H1 (cell line): Measurements from ENCODE around the gene NCSTN. TPM values are rescaled to one million over a fixed set of nuclear protein-coding genes. Genes with fewer than 3 reads are reported as not detected.

Experiments
- CTCF ChIA-PET: fragments of 300-600 bp; sonication (Branson Sonifier 250); formaldehyde crosslinking; loops from one replicate; lab custom pipeline; 2021; ENCODE audit not compliant: partially characterized antibody; lab: Charles Lee
- POLR2A ChIA-PET: fragments of 300-600 bp; sonication (Branson Sonifier 250); formaldehyde crosslinking; loops from one replicate; lab custom pipeline; 2021; ENCODE audit warnings: inconsistent platforms; ENCODE audit not compliant: partially characterized antibody; lab: Charles Lee
- DNase-seq, 2 experiments: peaks; one replicate each; pipeline versions ENCODE4 v3.0.0 to v3.0.0-alpha.2; 2010 to 2022; ENCODE audit warnings: low spot score in 2 of 2, low read depth in 1 of 2, mixed read lengths in 1 of 2
- FAIRE-seq: peaks from 2 replicates; lab custom pipeline; 2011; peaks lifted over from hg19 to GRCh38; lab: Jason Lieb, UNC
- H2AFZ ChIP-seq: 2 replicates; pipeline ENCODE4 v1.8.1; 2012; ENCODE audit warnings: low read length, inconsistent platforms
- H2AK5ac ChIP-seq: 2 replicates; pipeline ENCODE4 v1.6.1; 2013; ENCODE audit warnings: low read depth, low read length
- H2BK120ac ChIP-seq: replicated peaks from 2 replicates; pipeline ENCODE3; 2013; ENCODE audit warnings: low read depth, low read length, inconsistent platforms
- H2BK12ac ChIP-seq: 2 replicates; pipeline ENCODE4 v1.6.1; 2013; ENCODE audit warnings: low read depth, low read length
- H2BK15ac ChIP-seq: 2 replicates; pipeline ENCODE4 v1.6.1; 2013; ENCODE audit warnings: low read length
- H2BK20ac ChIP-seq: 2 replicates; pipeline ENCODE4 v1.6.1; 2013; ENCODE audit warnings: low read length
- H2BK5ac ChIP-seq: 2 replicates; pipeline ENCODE4 v1.6.1; 2013; ENCODE audit warnings: low read depth, low read length
- H3K14ac ChIP-seq: 2 replicates; pipeline ENCODE4 v1.6.1; 2013; ENCODE audit warnings: inconsistent platforms; ENCODE audit not compliant: insufficient read length
- H3K18ac ChIP-seq: 2 replicates; pipeline ENCODE4 v1.6.1; 2013; ENCODE audit warnings: low read length; ENCODE audit errors: extremely low read depth
- H3K23ac ChIP-seq: 2 replicates; pipeline ENCODE4 v1.6.1; 2013; ENCODE audit warnings: inconsistent platforms; ENCODE audit not compliant: insufficient read length
- H3K23me2 ChIP-seq: 2 replicates; pipeline ENCODE4 v1.6.1; 2013; ENCODE audit warnings: low read depth, low read length
- H3K27ac ChIP-seq: 2 replicates; pipeline ENCODE4 v1.6.1; 2011; ENCODE audit warnings: low read depth, low read length, inconsistent platforms
- H3K27me3 ChIP-seq, 4 experiments: replicated peaks in 1 of 4; 1 replicate in 1 of 4; 2 replicates in 3 of 4; pipeline versions ENCODE4 v1.6.1 to v1.8.1; 2011 to 2013; ENCODE audit warnings: low read length in 3 of 4, mild to moderate bottlenecking in 3 of 4, inconsistent platforms in 2 of 4, mixed read lengths in 2 of 4, moderate library complexity in 1 of 4; ENCODE audit not compliant: control insufficient read depth in 3 of 4, insufficient read depth in 3 of 4; ENCODE audit errors: extremely low read depth in 1 of 4
- H3K36me3 ChIP-seq, 4 experiments: 2 replicates each; pipeline versions ENCODE4 v1.6.1 to v1.8.1; 2011 to 2013; ENCODE audit warnings: mild to moderate bottlenecking in 4 of 4, low read length in 3 of 4, moderate library complexity in 2 of 4, control low read depth in 1 of 4, inconsistent platforms in 1 of 4; ENCODE audit not compliant: insufficient read depth in 4 of 4, control insufficient read depth in 2 of 4
- H3K4ac ChIP-seq: replicated peaks from 2 replicates; pipeline ENCODE3; 2013; ENCODE audit warnings: low read length, low read depth, mixed read lengths, inconsistent platforms; ENCODE audit not compliant: insufficient read length
- H3K4me1 ChIP-seq, 4 experiments: replicated peaks in 1 of 4; 1 replicate in 1 of 4; 2 replicates in 3 of 4; pipeline versions ENCODE4 v1.6.1 to v1.8.1; 2011 to 2013; ENCODE audit warnings: low read length in 3 of 4, inconsistent platforms in 2 of 4, mixed read lengths in 1 of 4; ENCODE audit not compliant: insufficient read depth in 4 of 4, control insufficient read depth in 3 of 4
- H3K4me2 ChIP-seq, 2 experiments: 2 replicates each; pipeline versions ENCODE4 v1.6.1 to v1.8.1; 2011 to 2013; ENCODE audit warnings: low read depth in 2 of 2, low read length in 2 of 2, control low read depth in 1 of 2, inconsistent platforms in 1 of 2, mild to moderate bottlenecking in 1 of 2; ENCODE audit not compliant: insufficient read depth in 1 of 2
- H3K4me3 ChIP-seq, 4 experiments: fragments of 200-600, 300-600 bp in 1 of 4; sonication (generic), shearing (Covaris generic), sonication (Bioruptor Twin) in 1 of 4; 2 replicates each; pipeline versions ENCODE4 v1.5.1 to v1.8.1; 2011 to 2016; ENCODE audit warnings: low read length in 4 of 4, low read depth in 3 of 4, control low read depth in 2 of 4, inconsistent platforms in 2 of 4, mild to moderate bottlenecking in 2 of 4, mixed read lengths in 1 of 4, moderate library complexity in 1 of 4; ENCODE audit not compliant: insufficient read depth in 2 of 4; ENCODE audit errors: extremely low read depth in 1 of 4
- H3K56ac ChIP-seq: replicated peaks from 2 replicates; pipeline ENCODE3; 2013; ENCODE audit warnings: low read depth, mild to moderate bottlenecking, mixed read lengths, low read length, inconsistent platforms; ENCODE audit not compliant: insufficient read length
- H3K79me1 ChIP-seq: 2 replicates; pipeline ENCODE4 v1.6.1; 2013; ENCODE audit warnings: low read depth, low read length, control low read depth
- H3K79me2 ChIP-seq, 2 experiments: 2 replicates each; pipeline versions ENCODE4 v1.6.1 to v1.8.1; 2012 to 2013; ENCODE audit warnings: low read length in 2 of 2, mild to moderate bottlenecking in 2 of 2, inconsistent platforms in 1 of 2; ENCODE audit not compliant: insufficient read depth in 2 of 2, control insufficient read depth in 1 of 2
- H3K9ac ChIP-seq, 4 experiments: replicated peaks in 1 of 4; 1 replicate in 1 of 4; 2 replicates in 3 of 4; pipeline versions ENCODE4 v1.6.1 to v1.8.1; 2011 to 2013; ENCODE audit warnings: low read depth in 3 of 4, low read length in 3 of 4, control low read depth in 2 of 4, mild to moderate bottlenecking in 2 of 4, moderate library complexity in 2 of 4, inconsistent platforms in 1 of 4; ENCODE audit errors: extremely low read depth in 1 of 4
- H3K9me3 ChIP-seq, 2 experiments: 2 replicates each; pipeline versions ENCODE4 v1.6.1 to v1.8.1; 2012 to 2013; ENCODE audit warnings: mild to moderate bottlenecking in 2 of 2, moderate library complexity in 2 of 2, control low read depth in 1 of 2, inconsistent platforms in 1 of 2, low read depth in 1 of 2, low read length in 1 of 2, mixed read lengths in 1 of 2; ENCODE audit not compliant: insufficient read depth in 2 of 2
- H4K20me1 ChIP-seq, 2 experiments: replicated peaks in 1 of 2; 2 replicates each; pipeline versions ENCODE3 to v1.8.1; 2011 to 2013; ENCODE audit warnings: inconsistent platforms in 2 of 2, low read length in 2 of 2, mild to moderate bottlenecking in 1 of 2; ENCODE audit not compliant: insufficient read depth in 2 of 2, control insufficient read depth in 1 of 2
- H4K5ac ChIP-seq: 2 replicates; pipeline ENCODE4 v1.6.1; 2013; ENCODE audit warnings: low read length, low read depth, mixed read lengths, inconsistent platforms; ENCODE audit not compliant: insufficient read length
- H4K8ac ChIP-seq: 2 replicates; pipeline ENCODE4 v1.8.0; 2013; ENCODE audit warnings: mild to moderate bottlenecking, moderate library complexity, low read length, inconsistent platforms; ENCODE audit not compliant: insufficient read depth; ENCODE audit errors: extremely low read depth
- H4K91ac ChIP-seq: replicated peaks from 2 replicates; pipeline ENCODE3; 2013; ENCODE audit warnings: low read length, mixed read lengths, inconsistent platforms; ENCODE audit not compliant: insufficient read length
- CTBP2 ChIP-seq: IDR thresholded peaks from 2 replicates; pipeline ENCODE4 v1.7.0; 2011; ENCODE audit warnings: borderline replicate concordance, mild to moderate bottlenecking, moderate library complexity, mixed read lengths, low read length; ENCODE audit not compliant: insufficient read depth, insufficient read length
- GABPA ChIP-seq: IDR thresholded peaks from 2 replicates; pipeline ENCODE4 v1.6.1; 2011; ENCODE audit warnings: mild to moderate bottlenecking, low read length, moderate library complexity, borderline replicate concordance; ENCODE audit not compliant: insufficient read depth
- GTF2F1 ChIP-seq: IDR thresholded peaks from 2 replicates; pipeline ENCODE4 v1.6.1; 2012; ENCODE audit warnings: low read depth, low read length, improper control_type of control experiment, borderline replicate concordance
- KDM4A ChIP-seq: IDR thresholded peaks from one replicate; pipeline ENCODE4 v1.7.1; 2012; ENCODE audit warnings: low read depth, mild to moderate bottlenecking, moderate library complexity, low read length, inconsistent platforms; ENCODE audit not compliant: severe bottlenecking
- KDM5A ChIP-seq: fragments of 200-600 bp; IDR thresholded peaks from 2 replicates; pipeline ENCODE4 v1.7.1; 2012; ENCODE audit warnings: mild to moderate bottlenecking, low read length, inconsistent platforms, mixed read lengths
- PHF8 ChIP-seq: fragments of 200-600 bp; sonication (generic); conservative IDR thresholded peaks from 2 replicates; pipeline ENCODE4 v1.7.1; 2012; ENCODE audit warnings: low read depth, mild to moderate bottlenecking, inconsistent platforms, low read length, moderate library complexity
- SIN3A ChIP-seq, 2 experiments: IDR thresholded peaks in 1 of 2; conservative IDR thresholded peaks in 1 of 2; 2 replicates each; pipeline ENCODE4 v1.6.1; 2011 to 2012; ENCODE audit warnings: low read length in 2 of 2, improper control_type of control experiment in 1 of 2, low read depth in 1 of 2, mild to moderate bottlenecking in 1 of 2
- SIRT6 ChIP-seq: IDR thresholded peaks from one replicate; pipeline ENCODE4 v1.7.1; 2012; ENCODE audit warnings: low read length, inconsistent platforms
- SP1 ChIP-seq: IDR thresholded peaks from 2 replicates; pipeline ENCODE4 v1.6.1; 2011; ENCODE audit warnings: low read depth, low read length
- TEAD4 ChIP-seq: IDR thresholded peaks from 2 replicates; pipeline ENCODE4 v1.6.1; 2012; ENCODE audit warnings: low read depth, low read length, inconsistent platforms, mixed read lengths
- ZNF274 ChIP-seq: IDR thresholded peaks from 2 replicates; pipeline ENCODE4 v1.7.0; 2012; ENCODE audit warnings: low read length, borderline replicate concordance; ENCODE audit errors: extremely low read depth
- WGBS, 2 experiments: shearing (Covaris generic) in 1 of 2; methylation state at CpG; one replicate each; pipeline versions ENCODE4 v1.1.6 to v1.1.7; 2013 to 2015; ENCODE audit warnings: low lambda C conversion rate in 2 of 2, mixed read lengths in 2 of 2, inconsistent platforms in 1 of 2, low coverage in 1 of 2, missing lambda C conversion rate in 1 of 2; ENCODE audit not compliant: insufficient replicate concordance in 2 of 2, insufficient coverage in 1 of 2, insufficient read length in 1 of 2; ENCODE audit errors: extremely low coverage in 1 of 2, missing lambda C conversion rate in 1 of 2; 5-methylcytosine and 5-hydroxymethylcytosine counted together
- polyA plus RNA-seq, 7 experiments: library from polyadenylated mRNA; depleted of rRNA in 3 of 7; stranded (reverse) in 5 of 7; unstranded in 2 of 7; fragments of >200 nt in 5 of 7; fragments of 200-250 nt in 2 of 7; gene quantifications; 1 replicate in 5 of 7; 2 replicates in 1 of 7; 4 replicates in 1 of 7; pipeline versions ENCODE4 v1.2.1 to v1.2.3, GENCODE V29; 2011 to 2013; ENCODE audit warnings: missing spikeins in 2 of 7, mixed read lengths in 2 of 7
- total RNA-seq: library from RNA; stranded (reverse); fragmentation: NEBNext Ultra II Directional; extraction: Animal tissue kit (Norgen Biotek cat#: 25700); gene quantifications from 2 replicates; pipeline ENCODE4 v1.2.1, GENCODE V29; 2021
- TF ChIP-seq, protein P1 (sequence below): IDR thresholded peaks from 2 replicates; pipeline ENCODE4 v1.6.1; 2012; ENCODE audit warnings: low read length, inconsistent platforms

The NCSTN gene
- total and polyA plus RNA-seq, 2 of the 8 experiments (the other 6 are each of a cell fraction or from before 2014, with no cell fraction given) = 64.7 to 125 TPM

DNA sequence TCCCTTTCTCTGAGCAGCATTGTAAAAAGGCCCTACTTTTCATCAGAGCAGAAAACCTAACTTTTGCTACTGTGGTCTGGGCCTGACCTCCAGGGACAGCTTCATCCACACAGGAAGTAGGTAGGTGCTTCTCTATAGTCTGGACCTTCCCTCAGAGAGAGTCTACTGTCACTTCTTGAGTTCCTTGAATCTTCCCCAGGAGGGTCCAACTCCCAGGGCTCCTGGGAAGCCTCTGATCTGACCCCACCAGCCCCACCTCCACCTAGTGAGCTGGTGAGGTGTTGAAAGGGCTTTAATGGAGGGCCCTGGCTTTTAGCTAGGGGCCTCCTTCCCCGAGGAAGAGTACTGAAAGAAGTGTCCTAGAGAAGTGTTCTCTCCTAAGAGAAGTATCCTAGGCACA lies 54.5 kb downstream of the NCSTN start:
- peaks cover 8% of the 10 kb centered on the region for H3K79me1 ChIP-seq
- POLR2A ChIA-PET = interaction anchor here (1.0 to 1.6 kb wide), 3 partner anchors 14 to 43 kb away, joined by 3 to 5 read pairs (median 3); no protein-coding TSS in a partner anchor
- no peak overlapping the region for H2BK20ac ChIP-seq
- DNase-seq (no peak), FAIRE-seq (no peak)
- no peak overlapping the region for H2BK12ac ChIP-seq
- H3K4me3 ChIP-seq = no peak overlapping the region
- no peaks in the 10 kb centered on the region for H3K9me3 ChIP-seq
- CTCF ChIA-PET = interaction anchor here (0.6 to 3.3 kb wide), 11 partner anchors 9 to 204 kb away, joined by 3 to 23 read pairs (median 5); no protein-coding TSS in a partner anchor
- no peak overlapping the region for H3K4ac ChIP-seq
- no peak overlapping the region for H3K27ac ChIP-seq
- H4K5ac ChIP-seq = no peak overlapping the region
- no peak overlapping the region for H4K91ac ChIP-seq
- no peak overlapping the region for H4K8ac ChIP-seq
- no peaks in the 10 kb centered on the region; a peak in 1 of 7 replicates for H3K27me3 ChIP-seq
- peaks cover 0 to 7% of the 10 kb centered on the region in 2 experiments for H4K20me1 ChIP-seq
- 78% methylated on average over 1 of the region's 1 CpG; no CpG with 5 or more reads in 1 of the 2 experiments for WGBS, 2 experiments
- no peak overlapping the region for H3K23ac ChIP-seq
- no peak overlapping the region for H2BK5ac ChIP-seq
- H2BK15ac ChIP-seq = no peak overlapping the region
- no peak overlapping the region for H3K9ac ChIP-seq
- no peak overlapping the region for H2BK120ac ChIP-seq
- H3K4me2 ChIP-seq = no peak overlapping the region
- H3K79me2 ChIP-seq = peaks cover 14 to 17% of the 10 kb centered on the region in 2 experiments
- H2AK5ac ChIP-seq = no peak overlapping the region
- H3K14ac ChIP-seq = no peak overlapping the region
- H3K56ac ChIP-seq = no peak overlapping the region
- no peaks in the 10 kb centered on the region for H3K36me3 ChIP-seq
- H3K18ac ChIP-seq = no peak overlapping the region
- H3K4me1 ChIP-seq = peaks cover 7 to 28% (median 17%) of the 10 kb centered on the region in 4 experiments
- H2AFZ ChIP-seq = no peak overlapping the region
- H3K23me2 ChIP-seq = peaks cover 10% of the 10 kb centered on the region
- TF ChIP-seq GTF2F1 = no peak
- no peak for TF ChIP-seq PHF8
- TF ChIP-seq, protein P1, sequence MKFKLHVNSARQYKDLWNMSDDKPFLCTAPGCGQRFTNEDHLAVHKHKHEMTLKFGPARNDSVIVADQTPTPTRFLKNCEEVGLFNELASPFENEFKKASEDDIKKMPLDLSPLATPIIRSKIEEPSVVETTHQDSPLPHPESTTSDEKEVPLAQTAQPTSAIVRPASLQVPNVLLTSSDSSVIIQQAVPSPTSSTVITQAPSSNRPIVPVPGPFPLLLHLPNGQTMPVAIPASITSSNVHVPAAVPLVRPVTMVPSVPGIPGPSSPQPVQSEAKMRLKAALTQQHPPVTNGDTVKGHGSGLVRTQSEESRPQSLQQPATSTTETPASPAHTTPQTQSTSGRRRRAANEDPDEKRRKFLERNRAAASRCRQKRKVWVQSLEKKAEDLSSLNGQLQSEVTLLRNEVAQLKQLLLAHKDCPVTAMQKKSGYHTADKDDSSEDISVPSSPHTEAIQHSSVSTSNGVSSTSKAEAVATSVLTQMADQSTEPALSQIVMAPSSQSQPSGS = no peak
- no peak for TF ChIP-seq SIRT6
- no peak for TF ChIP-seq ZNF274
- TF ChIP-seq KDM5A = no peak
- no peak for TF ChIP-seq SIN3A (conservative IDR thresholded peaks at IDR 0.05 in 1 of 2, IDR thresholded peaks at IDR 0.05 in 1 of 2; ENCODE audit: low read depth in 1 of 2, low read length in 2 of 2)
- TF ChIP-seq GABPA = no peak
- no peak for TF ChIP-seq KDM4A
- TF ChIP-seq CTBP2 = no peak
- no peak for TF ChIP-seq TEAD4
- TF ChIP-seq SP1 = no peak
